Transverse colon (tissue), 4 donors: Measurements from ENCODE around the gene TMEM132D.

ENCODE experiments used
- CTCF ChIP-seq, 5 experiments: fragments of 200-600 bp in 3 of 5; fragments of 450-650 bp in 2 of 5; sonication (generic) in 3 of 5; IDR thresholded peaks; 1 replicate in 2 of 5; 2 replicates in 3 of 5; pipeline ENCODE4 v1.5.1; 2016 to 2017; ENCODE audit warnings: antibody characterized with exemption in 5 of 5, inconsistent platforms in 3 of 5, mild to moderate bottlenecking in 2 of 5, moderate library complexity in 1 of 5
- EP300 ChIP-seq: sonication (generic); formaldehyde crosslinking; IDR thresholded peaks from one replicate; pipeline ENCODE4 v1.6.1; 2017; ENCODE audit warnings: antibody characterized with exemption, low read depth
- POLR2AphosphoS5 ChIP-seq, 3 donors: sonication (generic); formaldehyde crosslinking; IDR thresholded peaks; one replicate each; pipeline ENCODE4 v1.6.1; 2016; ENCODE audit warnings: antibody characterized with exemption in 3 of 3

GRCh38 chr12:129296671-129297070 is 607.2 kb downstream of the TMEM132D start:
- TF ChIP-seq CTCF (IDR thresholded peaks at IDR 0.05): no peak
- TF ChIP-seq EP300: no peak
- no peak for TF ChIP-seq POLR2AphosphoS5 (IDR thresholded peaks at IDR 0.05)
